K562 (cell line): ENCODE data around the gene SEC63. TPM values are rescaled to one million over a fixed set of nuclear protein-coding genes. Genes with fewer than 3 reads are reported as not detected.

Experiments
- ATAC-seq: fragments of 200-7000 bp; cut with Tn5 transposase; 3 replicates; pipeline ENCODE4 v1.9.1; 2020; ENCODE audit warnings: moderate library complexity
- BruUV-seq: library from RNA; stranded (reverse); fragments of 400-500 nt; replicated peaks from 2 replicates; lab custom pipeline; 2021; lab: Mats Ljungman, UMichigan
- CTCF ChIA-PET: fragments of 300-600 bp; formaldehyde crosslinking; extraction: SDS; loops from one replicate; lab custom pipeline; 2021; ENCODE audit warnings: low intra/inter-chr PET ratio; lab: Yijun Ruan, JAX
- POLR2A ChIA-PET: fragments of 300-600, 350-650 bp; sonication (Branson Sonifier 250); formaldehyde crosslinking; extraction: SDS; loops from one replicate; lab custom pipeline; 2021; ENCODE audit warnings: antibody characterized with exemption, inconsistent platforms; lab: Yijun Ruan, JAX
- DNase-seq, 4 experiments: peaks; one replicate each; pipeline versions ENCODE4 v3.0.0 to v3.0.0-alpha.2; 2011 to 2018; ENCODE audit warnings: low spot score in 3 of 4, mixed read lengths in 3 of 4; ENCODE audit errors: extremely low read depth in 1 of 4
- FAIRE-seq: peaks from 2 replicates; lab custom pipeline; 2011; peaks lifted over from hg19 to GRCh38; lab: Jason Lieb, UNC
- H2AFZ ChIP-seq: 2 replicates; pipeline ENCODE4 v1.6.0; 2011; ENCODE audit warnings: low read depth, low read length, control low read depth, inconsistent platforms
- H3K27ac ChIP-seq: fragments of 200-600 bp; 3 replicates; pipeline ENCODE4 v1.8.0; 2011; ENCODE audit warnings: low read depth, mild to moderate bottlenecking, control low read depth, inconsistent platforms, low read length, moderate library complexity, mixed read lengths; ENCODE audit errors: extremely low read depth
- H3K27me3 ChIP-seq, 2 experiments: fragments of 300-600 bp in 1 of 2; 2 replicates in 1 of 2; 3 replicates in 1 of 2; pipeline versions ENCODE4 v1.6.0 to v1.8.0; 2011; ENCODE audit warnings: inconsistent platforms in 2 of 2, low read length in 2 of 2, mild to moderate bottlenecking in 1 of 2, mixed read lengths in 1 of 2, moderate library complexity in 1 of 2; ENCODE audit not compliant: control insufficient read depth in 2 of 2, insufficient read depth in 2 of 2
- H3K36me3 ChIP-seq: fragments of 300-600 bp; 3 replicates; pipeline ENCODE4 v1.8.0; 2011; ENCODE audit warnings: mild to moderate bottlenecking, low read length, inconsistent platforms; ENCODE audit not compliant: control insufficient read depth, insufficient read depth
- H3K4me1 ChIP-seq, 2 experiments: fragments of 200-600 bp in 1 of 2; replicated peaks in 1 of 2; 2 replicates in 1 of 2; 3 replicates in 1 of 2; pipeline versions ENCODE4 v1.5.1 to v1.8.0; 2011; ENCODE audit warnings: inconsistent platforms in 2 of 2, low read length in 2 of 2, mild to moderate bottlenecking in 1 of 2, mixed read lengths in 1 of 2, moderate library complexity in 1 of 2; ENCODE audit not compliant: control insufficient read depth in 2 of 2, insufficient read depth in 2 of 2
- H3K4me2 ChIP-seq: 2 replicates; pipeline ENCODE4 v1.6.1; 2011; ENCODE audit warnings: low read length, control low read depth, inconsistent platforms, mixed read lengths; ENCODE audit not compliant: insufficient read depth
- H3K4me3 ChIP-seq: fragments of 200-600 bp; sonication (generic), shearing (Covaris generic); 2 replicates; pipeline ENCODE4 v1.5.1; 2016; ENCODE audit warnings: control low read depth, inconsistent platforms
- H3K79me2 ChIP-seq: fragments of 200-600 bp; 3 replicates; pipeline ENCODE4 v1.8.0; 2011; ENCODE audit warnings: low read length, inconsistent platforms; ENCODE audit not compliant: control insufficient read depth, insufficient read depth
- H3K9ac ChIP-seq, 2 experiments: 2 replicates each; pipeline versions ENCODE4 v1.6.0 to v1.6.1; 2011; ENCODE audit warnings: low read depth in 2 of 2, low read length in 2 of 2, control low read depth in 1 of 2, inconsistent platforms in 1 of 2, mild to moderate bottlenecking in 1 of 2, mixed read lengths in 1 of 2; ENCODE audit not compliant: insufficient read depth in 1 of 2
- H3K9me1 ChIP-seq: one replicate; pipeline ENCODE4 v1.6.0; 2011; ENCODE audit warnings: inconsistent platforms, mild to moderate bottlenecking, low read length, moderate library complexity; ENCODE audit not compliant: control insufficient read depth, insufficient read depth
- H3K9me3 ChIP-seq: replicated peaks from 2 replicates; pipeline ENCODE4 v1.5.1; 2011; ENCODE audit warnings: low read depth, low read length, inconsistent platforms; ENCODE audit not compliant: control insufficient read depth, insufficient read depth
- H4K20me1 ChIP-seq: replicated peaks from 2 replicates; pipeline ENCODE4 v1.6.1; 2011; ENCODE audit warnings: low read length, inconsistent platforms, mixed read lengths; ENCODE audit not compliant: control insufficient read depth, insufficient read depth
- ARHGAP35 ChIP-seq: fragments of 450-650 bp; IDR thresholded peaks from 2 replicates; pipeline ENCODE4 v1.6.1; 2018; ENCODE audit not compliant: partially characterized antibody
- BRD4 ChIP-seq: fragments of 200-600 bp; sonication (generic); IDR thresholded peaks from 2 replicates; pipeline ENCODE4 v1.6.1; 2017; ENCODE audit warnings: inconsistent platforms
- C11orf30 ChIP-seq: fragments of 450-650 bp; IDR thresholded peaks from 2 replicates; pipeline ENCODE4 v1.6.1; 2016; ENCODE audit warnings: low read depth, mild to moderate bottlenecking
- EWSR1 ChIP-seq: fragments of 450-650 bp; IDR thresholded peaks from 2 replicates; pipeline ENCODE4 v1.6.1; 2018; ENCODE audit warnings: borderline replicate concordance, mild to moderate bottlenecking, low read depth, moderate library complexity; ENCODE audit not compliant: partially characterized antibody
- NFIX ChIP-seq: fragments of 250-450 bp; sonication (Bioruptor Pico); IDR thresholded peaks from 2 replicates; pipeline ENCODE4 v1.4.0; 2020; ENCODE audit warnings: low read depth, mild to moderate bottlenecking, moderate library complexity
- OTX1 ChIP-seq: fragments of 450-650 bp; formaldehyde crosslinking; IDR thresholded peaks from 2 replicates; pipeline ENCODE4 v1.4.0; 2022; ENCODE audit warnings: mild to moderate bottlenecking
- PHB ChIP-seq: fragments of 250-450 bp; sonication (Bioruptor Pico); IDR thresholded peaks from 2 replicates; pipeline ENCODE4 v1.5.0; 2021
- PHF8 ChIP-seq: fragments of 200-600 bp; sonication (generic); IDR thresholded peaks from 2 replicates; pipeline ENCODE4 v1.6.1; 2012; ENCODE audit warnings: mixed run types, mild to moderate bottlenecking, inconsistent platforms, low read length, moderate library complexity, borderline replicate concordance
- SPI1 ChIP-seq: IDR thresholded peaks from 2 replicates; pipeline ENCODE4 v1.6.1; 2011; ENCODE audit warnings: low read depth, low read length, control low read depth, borderline replicate concordance
- STAT5B ChIP-seq: fragments of 250-450 bp; sonication (Bioruptor Pico); IDR thresholded peaks from 2 replicates; pipeline ENCODE4 v1.8.0; 2021; ENCODE audit warnings: mild to moderate bottlenecking, inconsistent platforms
- SUPT5H ChIP-seq: fragments of 450-650 bp; IDR thresholded peaks from 2 replicates; pipeline ENCODE4 v1.6.1; 2016
- ZNF165 ChIP-seq: fragments of 250-450 bp; sonication (Bioruptor Pico); IDR thresholded peaks from 2 replicates; pipeline ENCODE4 v1.4.0; 2020; ENCODE audit warnings: borderline replicate concordance
- ZNF239 ChIP-seq: fragments of 250-450 bp; sonication (Bioruptor Pico); IDR thresholded peaks from 2 replicates; pipeline ENCODE4 v1.4.0; 2020; ENCODE audit warnings: mild to moderate bottlenecking
- WGBS: fragments of 100-300 bp; shearing (Covaris generic); methylation state at CpG from one replicate; pipeline ENCODE4 v1.1.6; 2016; ENCODE audit warnings: low coverage, mixed read lengths; ENCODE audit not compliant: insufficient coverage; ENCODE audit errors: missing lambda C conversion rate; 5-methylcytosine and 5-hydroxymethylcytosine counted together
- in situ Hi-C: fragments of 300-500 bp; cut with MboI; formaldehyde crosslinking; loops from 4 replicates; pipeline ENCODE4 v1.15.0; 2018; ENCODE audit warnings: inconsistent platforms, mixed read lengths
- intact Hi-C: fragments of 100-400 bp; cut with micrococcal nuclease; formaldehyde crosslinking; loops from 2 replicates; pipeline ENCODE4 v1.14.2; 2022
- polyA plus RNA-seq, 8 experiments: library from polyadenylated mRNA; depleted of rRNA in 4 of 8; stranded (reverse) in 5 of 8; unstranded in 3 of 8; fragments of >200 nt; fragmentation: Nextera tagmentation in 2 of 8; fragmentation: Illumina TruSeq in 1 of 8; extraction: Ambion mirVana in 2 of 8; extraction: Trizol in 1 of 8; gene quantifications; 2 replicates each; pipeline versions ENCODE4 v1.2.1 to v1.2.3, GENCODE V29; 2011 to 2014; ENCODE audit warnings: inconsistent platforms in 1 of 8, missing spikeins in 1 of 8
- total RNA-seq, 7 experiments: library from RNA; depleted of rRNA in 6 of 7; stranded (reverse); fragments of >200 nt in 6 of 7; fragmentation: Illumina TruSeq in 2 of 7; extraction: Trizol in 2 of 7; gene quantifications; 2 replicates each; pipeline versions ENCODE4 v1.2.1 to v1.2.3, GENCODE V29; 2011 to 2021; ENCODE audit warnings: low replicate concordance in 1 of 7
- TF ChIP-seq, protein P1 (sequence below), 2 experiments: IDR thresholded peaks; 2 replicates each; pipeline ENCODE4 v1.6.1; 2012; ENCODE audit warnings: improper control_type of control experiment in 2 of 2, low read depth in 2 of 2, low read length in 2 of 2, borderline replicate concordance in 1 of 2
- TF ChIP-seq, protein P2 (sequence below): sonication (generic); formaldehyde crosslinking; IDR thresholded peaks from 2 replicates; pipeline ENCODE4 v1.8.0; 2022; ENCODE audit warnings: mild to moderate bottlenecking, missing genetic modification reagents
- TF ChIP-seq, protein P3 (sequence below): conservative IDR thresholded peaks from 2 replicates; pipeline ENCODE4 v1.6.1; 2011; ENCODE audit warnings: low read depth, mild to moderate bottlenecking, low read length; ENCODE audit not compliant: control insufficient read depth

The SEC63 gene
- total and polyA plus RNA-seq, 9 of the 15 experiments (the other 6 are each of a cell fraction or from before 2014, with no cell fraction given), result 13.8 to 74.6 (median 28.4) TPM

DNA sequence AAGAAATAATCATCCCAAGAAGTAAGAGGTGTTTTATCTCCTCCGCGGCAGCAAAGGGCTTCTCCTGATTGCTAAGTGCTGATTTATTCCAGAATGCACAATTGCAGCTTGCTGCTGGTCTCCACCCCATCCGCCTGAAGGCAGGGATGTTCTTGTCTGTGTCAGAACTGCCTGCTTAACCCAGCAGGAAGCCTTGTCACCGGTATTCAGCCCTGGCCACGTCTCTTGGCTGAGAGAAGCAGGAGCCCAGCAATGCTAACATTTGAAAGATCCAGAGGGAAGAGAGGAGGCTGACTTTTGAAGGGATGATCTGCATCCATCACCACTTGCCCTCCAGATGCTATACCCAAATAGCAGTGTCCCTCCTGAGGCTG is 138.1 kb downstream of the SEC63 start:
- Histone ChIP-seq H3K9ac (no peak overlapping the region), H3K4me1 (no peaks in the 10 kb centered on the region), H3K9me1 (no peaks in the 10 kb centered on the region), H3K27ac (no peak overlapping the region), H3K79me2 (no peaks in the 10 kb centered on the region), H3K27me3 (peaks cover 57 to 67% of the 10 kb centered on the region in 2 experiments), H3K36me3 (no peaks in the 10 kb centered on the region), H3K4me3 (no peak overlapping the region), H3K9me3 (no peaks in the 10 kb centered on the region), H3K4me2 (no peak overlapping the region), H4K20me1 (peaks cover 8% of the 10 kb centered on the region), H2AFZ (no peak overlapping the region)
- FAIRE-seq, result no peak
- TF ChIP-seq PHF8 (no peak), PHB (CRISPR knock-in tag) (no peak), SPI1 (no peak), ZNF239 (CRISPR knock-in tag) (no peak), ARHGAP35 (no peak), EWSR1 (no peak), OTX1 (CRISPR knock-in tag) (no peak), ZNF165 (CRISPR knock-in tag) (no peak), STAT5B (CRISPR knock-in tag) (no peak), SUPT5H (no peak), NFIX (CRISPR knock-in tag) (no peak), C11orf30 (no peak), BRD4 (no peak)
- TF ChIP-seq, protein P1, sequence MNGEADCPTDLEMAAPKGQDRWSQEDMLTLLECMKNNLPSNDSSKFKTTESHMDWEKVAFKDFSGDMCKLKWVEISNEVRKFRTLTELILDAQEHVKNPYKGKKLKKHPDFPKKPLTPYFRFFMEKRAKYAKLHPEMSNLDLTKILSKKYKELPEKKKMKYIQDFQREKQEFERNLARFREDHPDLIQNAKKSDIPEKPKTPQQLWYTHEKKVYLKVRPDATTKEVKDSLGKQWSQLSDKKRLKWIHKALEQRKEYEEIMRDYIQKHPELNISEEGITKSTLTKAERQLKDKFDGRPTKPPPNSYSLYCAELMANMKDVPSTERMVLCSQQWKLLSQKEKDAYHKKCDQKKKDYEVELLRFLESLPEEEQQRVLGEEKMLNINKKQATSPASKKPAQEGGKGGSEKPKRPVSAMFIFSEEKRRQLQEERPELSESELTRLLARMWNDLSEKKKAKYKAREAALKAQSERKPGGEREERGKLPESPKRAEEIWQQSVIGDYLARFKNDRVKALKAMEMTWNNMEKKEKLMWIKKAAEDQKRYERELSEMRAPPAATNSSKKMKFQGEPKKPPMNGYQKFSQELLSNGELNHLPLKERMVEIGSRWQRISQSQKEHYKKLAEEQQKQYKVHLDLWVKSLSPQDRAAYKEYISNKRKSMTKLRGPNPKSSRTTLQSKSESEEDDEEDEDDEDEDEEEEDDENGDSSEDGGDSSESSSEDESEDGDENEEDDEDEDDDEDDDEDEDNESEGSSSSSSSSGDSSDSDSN (IDR thresholded peaks at IDR 0.05; ENCODE audit: borderline replicate concordance in 1 of 2, low read depth in 2 of 2, low read length in 2 of 2), result no peak
- TF ChIP-seq, protein P2, sequence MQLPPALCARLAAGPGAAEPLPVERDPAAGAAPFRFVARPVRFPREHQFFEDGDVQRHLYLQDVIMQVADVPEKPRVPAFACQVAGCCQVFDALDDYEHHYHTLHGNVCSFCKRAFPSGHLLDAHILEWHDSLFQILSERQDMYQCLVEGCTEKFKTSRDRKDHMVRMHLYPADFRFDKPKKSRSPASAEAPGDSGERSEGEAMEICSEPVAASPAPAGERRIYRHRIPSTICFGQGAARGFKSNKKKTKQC (CRISPR knock-in tag), result no peak
- TF ChIP-seq, protein P3, sequence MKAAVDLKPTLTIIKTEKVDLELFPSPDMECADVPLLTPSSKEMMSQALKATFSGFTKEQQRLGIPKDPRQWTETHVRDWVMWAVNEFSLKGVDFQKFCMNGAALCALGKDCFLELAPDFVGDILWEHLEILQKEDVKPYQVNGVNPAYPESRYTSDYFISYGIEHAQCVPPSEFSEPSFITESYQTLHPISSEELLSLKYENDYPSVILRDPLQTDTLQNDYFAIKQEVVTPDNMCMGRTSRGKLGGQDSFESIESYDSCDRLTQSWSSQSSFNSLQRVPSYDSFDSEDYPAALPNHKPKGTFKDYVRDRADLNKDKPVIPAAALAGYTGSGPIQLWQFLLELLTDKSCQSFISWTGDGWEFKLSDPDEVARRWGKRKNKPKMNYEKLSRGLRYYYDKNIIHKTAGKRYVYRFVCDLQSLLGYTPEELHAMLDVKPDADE, result no peak
- CTCF ChIA-PET, result no interaction called here
- no peak for DNase-seq
- in situ Hi-C loops, result no loop called here
- intact Hi-C loops, result no loop called here
- POLR2A ChIA-PET, result no interaction called here
- 0% methylated on average over 5 of the region's 5 CpGs for WGBS
- BruUV-seq, result no TSS peak
- no peak for ATAC-seq
